H1 (cell line): ENCODE results near the gene CYREN. TPM values are rescaled to one million over a fixed set of nuclear protein-coding genes. Genes with fewer than 3 reads are reported as not detected.

Experiments used
- CTCF ChIA-PET: fragments of 300-600 bp; sonication (Branson Sonifier 250); formaldehyde crosslinking; loops from one replicate; lab custom pipeline; 2021; ENCODE audit not compliant: partially characterized antibody; lab: Charles Lee
- POLR2A ChIA-PET: fragments of 300-600 bp; sonication (Branson Sonifier 250); formaldehyde crosslinking; loops from one replicate; lab custom pipeline; 2021; ENCODE audit warnings: inconsistent platforms; ENCODE audit not compliant: partially characterized antibody; lab: Charles Lee
- DNase-seq, 2 experiments: peaks; one replicate each; pipeline versions ENCODE4 v3.0.0 to v3.0.0-alpha.2; 2010 to 2022; ENCODE audit warnings: low spot score in 2 of 2, low read depth in 1 of 2, mixed read lengths in 1 of 2
- FAIRE-seq: peaks from 2 replicates; lab custom pipeline; 2011; peaks lifted over from hg19 to GRCh38; lab: Jason Lieb, UNC
- H2AFZ ChIP-seq: 2 replicates; pipeline ENCODE4 v1.8.1; 2012; ENCODE audit warnings: low read length, inconsistent platforms
- H2AK5ac ChIP-seq: 2 replicates; pipeline ENCODE4 v1.6.1; 2013; ENCODE audit warnings: low read depth, low read length
- H2BK120ac ChIP-seq: replicated peaks from 2 replicates; pipeline ENCODE3; 2013; ENCODE audit warnings: low read depth, low read length, inconsistent platforms
- H2BK12ac ChIP-seq: 2 replicates; pipeline ENCODE4 v1.6.1; 2013; ENCODE audit warnings: low read depth, low read length
- H2BK15ac ChIP-seq: 2 replicates; pipeline ENCODE4 v1.6.1; 2013; ENCODE audit warnings: low read length
- H2BK20ac ChIP-seq: 2 replicates; pipeline ENCODE4 v1.6.1; 2013; ENCODE audit warnings: low read length
- H2BK5ac ChIP-seq: 2 replicates; pipeline ENCODE4 v1.6.1; 2013; ENCODE audit warnings: low read depth, low read length
- H3K14ac ChIP-seq: 2 replicates; pipeline ENCODE4 v1.6.1; 2013; ENCODE audit warnings: inconsistent platforms; ENCODE audit not compliant: insufficient read length
- H3K18ac ChIP-seq: 2 replicates; pipeline ENCODE4 v1.6.1; 2013; ENCODE audit warnings: low read length; ENCODE audit errors: extremely low read depth
- H3K23ac ChIP-seq: 2 replicates; pipeline ENCODE4 v1.6.1; 2013; ENCODE audit warnings: inconsistent platforms; ENCODE audit not compliant: insufficient read length
- H3K23me2 ChIP-seq: 2 replicates; pipeline ENCODE4 v1.6.1; 2013; ENCODE audit warnings: low read depth, low read length
- H3K27ac ChIP-seq: 2 replicates; pipeline ENCODE4 v1.6.1; 2011; ENCODE audit warnings: low read depth, low read length, inconsistent platforms
- H3K27me3 ChIP-seq, 4 experiments: replicated peaks in 1 of 4; 1 replicate in 1 of 4; 2 replicates in 3 of 4; pipeline versions ENCODE4 v1.6.1 to v1.8.1; 2011 to 2013; ENCODE audit warnings: low read length in 3 of 4, mild to moderate bottlenecking in 3 of 4, inconsistent platforms in 2 of 4, mixed read lengths in 2 of 4, moderate library complexity in 1 of 4; ENCODE audit not compliant: control insufficient read depth in 3 of 4, insufficient read depth in 3 of 4; ENCODE audit errors: extremely low read depth in 1 of 4
- H3K36me3 ChIP-seq, 4 experiments: 2 replicates each; pipeline versions ENCODE4 v1.6.1 to v1.8.1; 2011 to 2013; ENCODE audit warnings: mild to moderate bottlenecking in 4 of 4, low read length in 3 of 4, moderate library complexity in 2 of 4, control low read depth in 1 of 4, inconsistent platforms in 1 of 4; ENCODE audit not compliant: insufficient read depth in 4 of 4, control insufficient read depth in 2 of 4
- H3K4ac ChIP-seq: replicated peaks from 2 replicates; pipeline ENCODE3; 2013; ENCODE audit warnings: low read length, low read depth, mixed read lengths, inconsistent platforms; ENCODE audit not compliant: insufficient read length
- H3K4me1 ChIP-seq, 4 experiments: replicated peaks in 1 of 4; 1 replicate in 1 of 4; 2 replicates in 3 of 4; pipeline versions ENCODE4 v1.6.1 to v1.8.1; 2011 to 2013; ENCODE audit warnings: low read length in 3 of 4, inconsistent platforms in 2 of 4, mixed read lengths in 1 of 4; ENCODE audit not compliant: insufficient read depth in 4 of 4, control insufficient read depth in 3 of 4
- H3K4me2 ChIP-seq, 2 experiments: 2 replicates each; pipeline versions ENCODE4 v1.6.1 to v1.8.1; 2011 to 2013; ENCODE audit warnings: low read depth in 2 of 2, low read length in 2 of 2, control low read depth in 1 of 2, inconsistent platforms in 1 of 2, mild to moderate bottlenecking in 1 of 2; ENCODE audit not compliant: insufficient read depth in 1 of 2
- H3K4me3 ChIP-seq, 4 experiments: fragments of 200-600, 300-600 bp in 1 of 4; sonication (generic), shearing (Covaris generic), sonication (Bioruptor Twin) in 1 of 4; 2 replicates each; pipeline versions ENCODE4 v1.5.1 to v1.8.1; 2011 to 2016; ENCODE audit warnings: low read length in 4 of 4, low read depth in 3 of 4, control low read depth in 2 of 4, inconsistent platforms in 2 of 4, mild to moderate bottlenecking in 2 of 4, mixed read lengths in 1 of 4, moderate library complexity in 1 of 4; ENCODE audit not compliant: insufficient read depth in 2 of 4; ENCODE audit errors: extremely low read depth in 1 of 4
- H3K56ac ChIP-seq: replicated peaks from 2 replicates; pipeline ENCODE3; 2013; ENCODE audit warnings: low read depth, mild to moderate bottlenecking, mixed read lengths, low read length, inconsistent platforms; ENCODE audit not compliant: insufficient read length
- H3K79me1 ChIP-seq: 2 replicates; pipeline ENCODE4 v1.6.1; 2013; ENCODE audit warnings: low read depth, low read length, control low read depth
- H3K79me2 ChIP-seq, 2 experiments: 2 replicates each; pipeline versions ENCODE4 v1.6.1 to v1.8.1; 2012 to 2013; ENCODE audit warnings: low read length in 2 of 2, mild to moderate bottlenecking in 2 of 2, inconsistent platforms in 1 of 2; ENCODE audit not compliant: insufficient read depth in 2 of 2, control insufficient read depth in 1 of 2
- H3K9ac ChIP-seq, 4 experiments: replicated peaks in 1 of 4; 1 replicate in 1 of 4; 2 replicates in 3 of 4; pipeline versions ENCODE4 v1.6.1 to v1.8.1; 2011 to 2013; ENCODE audit warnings: low read depth in 3 of 4, low read length in 3 of 4, control low read depth in 2 of 4, mild to moderate bottlenecking in 2 of 4, moderate library complexity in 2 of 4, inconsistent platforms in 1 of 4; ENCODE audit errors: extremely low read depth in 1 of 4
- H3K9me3 ChIP-seq, 2 experiments: 2 replicates each; pipeline versions ENCODE4 v1.6.1 to v1.8.1; 2012 to 2013; ENCODE audit warnings: mild to moderate bottlenecking in 2 of 2, moderate library complexity in 2 of 2, control low read depth in 1 of 2, inconsistent platforms in 1 of 2, low read depth in 1 of 2, low read length in 1 of 2, mixed read lengths in 1 of 2; ENCODE audit not compliant: insufficient read depth in 2 of 2
- H4K20me1 ChIP-seq, 2 experiments: replicated peaks in 1 of 2; 2 replicates each; pipeline versions ENCODE3 to v1.8.1; 2011 to 2013; ENCODE audit warnings: inconsistent platforms in 2 of 2, low read length in 2 of 2, mild to moderate bottlenecking in 1 of 2; ENCODE audit not compliant: insufficient read depth in 2 of 2, control insufficient read depth in 1 of 2
- H4K5ac ChIP-seq: 2 replicates; pipeline ENCODE4 v1.6.1; 2013; ENCODE audit warnings: low read length, low read depth, mixed read lengths, inconsistent platforms; ENCODE audit not compliant: insufficient read length
- H4K8ac ChIP-seq: 2 replicates; pipeline ENCODE4 v1.8.0; 2013; ENCODE audit warnings: mild to moderate bottlenecking, moderate library complexity, low read length, inconsistent platforms; ENCODE audit not compliant: insufficient read depth; ENCODE audit errors: extremely low read depth
- H4K91ac ChIP-seq: replicated peaks from 2 replicates; pipeline ENCODE3; 2013; ENCODE audit warnings: low read length, mixed read lengths, inconsistent platforms; ENCODE audit not compliant: insufficient read length
- ASH2L ChIP-seq: fragments of 200-600, 300-600 bp; sonication (generic); IDR thresholded peaks from one replicate; pipeline ENCODE4 v1.7.1; 2017; ENCODE audit warnings: low read length
- BRCA1 ChIP-seq: IDR thresholded peaks from 2 replicates; pipeline ENCODE4 v1.6.1; 2012; ENCODE audit warnings: low read depth, low read length, improper control_type of control experiment
- JUND ChIP-seq: IDR thresholded peaks from 2 replicates; pipeline ENCODE4 v1.6.1; 2011; ENCODE audit warnings: mild to moderate bottlenecking, improper control_type of control experiment, low read length
- KDM4A ChIP-seq: IDR thresholded peaks from one replicate; pipeline ENCODE4 v1.7.1; 2012; ENCODE audit warnings: low read depth, mild to moderate bottlenecking, moderate library complexity, low read length, inconsistent platforms; ENCODE audit not compliant: severe bottlenecking
- RFX5 ChIP-seq: IDR thresholded peaks from 2 replicates; pipeline ENCODE4 v1.6.1; 2011; ENCODE audit warnings: low read depth, low read length, improper control_type of control experiment, borderline replicate concordance
- SIN3A ChIP-seq, 2 experiments: IDR thresholded peaks in 1 of 2; conservative IDR thresholded peaks in 1 of 2; 2 replicates each; pipeline ENCODE4 v1.6.1; 2011 to 2012; ENCODE audit warnings: low read length in 2 of 2, improper control_type of control experiment in 1 of 2, low read depth in 1 of 2, mild to moderate bottlenecking in 1 of 2
- SP1 ChIP-seq: IDR thresholded peaks from 2 replicates; pipeline ENCODE4 v1.6.1; 2011; ENCODE audit warnings: low read depth, low read length
- TAF1 ChIP-seq: IDR thresholded peaks from 2 replicates; pipeline ENCODE4 v1.6.1; 2011; ENCODE audit warnings: mild to moderate bottlenecking, low read depth, low read length
- TAF7 ChIP-seq: optimal IDR thresholded peaks from 2 replicates; pipeline ENCODE3; 2011; ENCODE audit warnings: low read depth, mild to moderate bottlenecking, inconsistent platforms, low read length, moderate library complexity, borderline replicate concordance
- ZNF274 ChIP-seq: IDR thresholded peaks from 2 replicates; pipeline ENCODE4 v1.7.0; 2012; ENCODE audit warnings: low read length, borderline replicate concordance; ENCODE audit errors: extremely low read depth
- WGBS, 2 experiments: shearing (Covaris generic) in 1 of 2; methylation state at CpG; one replicate each; pipeline versions ENCODE4 v1.1.6 to v1.1.7; 2013 to 2015; ENCODE audit warnings: low lambda C conversion rate in 2 of 2, mixed read lengths in 2 of 2, inconsistent platforms in 1 of 2, low coverage in 1 of 2, missing lambda C conversion rate in 1 of 2; ENCODE audit not compliant: insufficient replicate concordance in 2 of 2, insufficient coverage in 1 of 2, insufficient read length in 1 of 2; ENCODE audit errors: extremely low coverage in 1 of 2, missing lambda C conversion rate in 1 of 2; 5-methylcytosine and 5-hydroxymethylcytosine counted together
- polyA plus RNA-seq, 7 experiments: library from polyadenylated mRNA; depleted of rRNA in 3 of 7; stranded (reverse) in 5 of 7; unstranded in 2 of 7; fragments of >200 nt in 5 of 7; fragments of 200-250 nt in 2 of 7; gene quantifications; 1 replicate in 5 of 7; 2 replicates in 1 of 7; 4 replicates in 1 of 7; pipeline versions ENCODE4 v1.2.1 to v1.2.3, GENCODE V29; 2011 to 2013; ENCODE audit warnings: missing spikeins in 2 of 7, mixed read lengths in 2 of 7
- total RNA-seq: library from RNA; stranded (reverse); fragmentation: NEBNext Ultra II Directional; extraction: Animal tissue kit (Norgen Biotek cat#: 25700); gene quantifications from 2 replicates; pipeline ENCODE4 v1.2.1, GENCODE V29; 2021
- TF ChIP-seq, protein P1 (sequence below): IDR thresholded peaks from 2 replicates; pipeline ENCODE4 v1.6.1; 2012; ENCODE audit warnings: low read length, inconsistent platforms
- TF ChIP-seq, protein P2 (sequence below): IDR thresholded peaks from 2 replicates; pipeline ENCODE4 v1.6.1; 2012; ENCODE audit warnings: inconsistent platforms

Gene CYREN
- total and polyA plus RNA-seq, 2 of the 8 experiments (the other 6 are each of a cell fraction or from before 2014, with no cell fraction given): 25.1 to 46.2 TPM

GRCh38 chr7:135213831-135214230 lies 43.3 kb upstream of the CYREN start:
- Histone ChIP-seq H3K27me3 (peaks cover 0 to 8% (median 3%) of the 10 kb centered on the region in 4 experiments; a peak in 5 of 7 replicates), H2AFZ (0 out of 2 replicates have a peak overlapping the region, but pooled peaks have one; percentile 25), H3K27ac (no peak overlapping the region), H3K4me3 (no peak overlapping the region), H3K9me3 (no peaks in the 10 kb centered on the region), H2BK15ac (no peak overlapping the region), H4K5ac (no peak overlapping the region), H2BK120ac (no peak overlapping the region), H2BK5ac (no peak overlapping the region), H3K79me1 (no peaks in the 10 kb centered on the region), H3K18ac (no peak overlapping the region), H2BK12ac (no peak overlapping the region), H3K4me1 (no peaks in the 10 kb centered on the region; a peak in 2 of 7 replicates), H3K56ac (no peak overlapping the region), H2AK5ac (no peak overlapping the region), H3K4ac (no peak overlapping the region), H4K8ac (no peak overlapping the region), H4K91ac (no peak overlapping the region), H2BK20ac (no peak overlapping the region), H4K20me1 (no peaks in the 10 kb centered on the region), H3K23me2 (peaks cover 8% of the 10 kb centered on the region), H3K14ac (no peak overlapping the region), H3K23ac (no peak overlapping the region), H3K79me2 (no peaks in the 10 kb centered on the region), H3K9ac (no peak overlapping the region), H3K36me3 (no peaks in the 10 kb centered on the region), H3K4me2 (no peak overlapping the region)
- FAIRE-seq (no peak), DNase-seq (no peak)
- ChIA-PET POLR2A (interaction anchor here (1.3 kb wide), 1 partner anchor 148 kb away, joined by 3 read pairs; no protein-coding TSS in a partner anchor), CTCF (interaction anchor here (0.6 to 1.5 kb wide), 2 partner anchors 19 to 497 kb away, joined by 3 to 5 read pairs; no protein-coding TSS in a partner anchor)
- 91% methylated on average over 2 of the region's 2 CpGs; no CpG with 5 or more reads in 1 of the 2 experiments for WGBS, 2 experiments
- TF ChIP-seq RFX5: no peak
- no peak for TF ChIP-seq SIN3A (conservative IDR thresholded peaks at IDR 0.05 in 1 of 2, IDR thresholded peaks at IDR 0.05 in 1 of 2; ENCODE audit: low read depth in 1 of 2, low read length in 2 of 2)
- no peak for TF ChIP-seq JUND
- TF ChIP-seq SP1: no peak
- TF ChIP-seq, protein P1, sequence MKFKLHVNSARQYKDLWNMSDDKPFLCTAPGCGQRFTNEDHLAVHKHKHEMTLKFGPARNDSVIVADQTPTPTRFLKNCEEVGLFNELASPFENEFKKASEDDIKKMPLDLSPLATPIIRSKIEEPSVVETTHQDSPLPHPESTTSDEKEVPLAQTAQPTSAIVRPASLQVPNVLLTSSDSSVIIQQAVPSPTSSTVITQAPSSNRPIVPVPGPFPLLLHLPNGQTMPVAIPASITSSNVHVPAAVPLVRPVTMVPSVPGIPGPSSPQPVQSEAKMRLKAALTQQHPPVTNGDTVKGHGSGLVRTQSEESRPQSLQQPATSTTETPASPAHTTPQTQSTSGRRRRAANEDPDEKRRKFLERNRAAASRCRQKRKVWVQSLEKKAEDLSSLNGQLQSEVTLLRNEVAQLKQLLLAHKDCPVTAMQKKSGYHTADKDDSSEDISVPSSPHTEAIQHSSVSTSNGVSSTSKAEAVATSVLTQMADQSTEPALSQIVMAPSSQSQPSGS: no peak
- TF ChIP-seq TAF1: no peak
- no peak for TF ChIP-seq ZNF274
- no peak for TF ChIP-seq BRCA1
- TF ChIP-seq TAF7: no peak
- TF ChIP-seq, protein P2, sequence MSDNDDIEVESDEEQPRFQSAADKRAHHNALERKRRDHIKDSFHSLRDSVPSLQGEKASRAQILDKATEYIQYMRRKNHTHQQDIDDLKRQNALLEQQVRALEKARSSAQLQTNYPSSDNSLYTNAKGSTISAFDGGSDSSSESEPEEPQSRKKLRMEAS: no peak
- TF ChIP-seq ASH2L: no peak
- TF ChIP-seq KDM4A: no peak
